NCI-H2196 (cell line): Measurements from ENCODE around the gene IGFBP3.

ENCODE experiments used
- DNase-seq: peaks from one replicate; lab custom pipeline; 2025; ENCODE audit not compliant: unreplicated experiment; lab: John Stamatoyannopoulos, UW

IGFBP3 gene

GRCh38 chr7:45923290-45923689 is 2.2 kb upstream of the IGFBP3 start:
- peak; percentile 65 for DNase-seq

GRCh38 chr7:45922810-45923209 is 1.7 kb upstream of the IGFBP3 start:
- DNase-seq: no peak

GRCh38 chr7:45921699-45922519 is 837 bp upstream of the IGFBP3 start:
- peak; percentile 16 for DNase-seq

DNA sequence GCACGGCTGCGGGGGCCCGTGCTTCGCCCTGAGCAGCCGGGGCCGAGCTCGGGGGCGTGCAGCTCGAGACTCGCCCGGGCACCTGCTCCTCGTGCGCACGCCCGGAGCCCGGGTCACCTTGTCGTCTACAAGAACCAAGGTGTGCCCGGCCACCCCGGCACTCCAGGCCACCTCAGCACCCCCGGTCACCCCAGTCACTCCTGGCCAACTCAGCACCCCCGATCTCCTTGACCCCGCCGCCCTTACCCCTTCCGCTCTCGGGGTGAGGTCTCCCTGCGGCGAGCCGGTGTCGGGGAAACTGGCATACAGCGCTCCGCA is 268 bp upstream of the IGFBP3 start:
- DNase-seq: no peak

DNA sequence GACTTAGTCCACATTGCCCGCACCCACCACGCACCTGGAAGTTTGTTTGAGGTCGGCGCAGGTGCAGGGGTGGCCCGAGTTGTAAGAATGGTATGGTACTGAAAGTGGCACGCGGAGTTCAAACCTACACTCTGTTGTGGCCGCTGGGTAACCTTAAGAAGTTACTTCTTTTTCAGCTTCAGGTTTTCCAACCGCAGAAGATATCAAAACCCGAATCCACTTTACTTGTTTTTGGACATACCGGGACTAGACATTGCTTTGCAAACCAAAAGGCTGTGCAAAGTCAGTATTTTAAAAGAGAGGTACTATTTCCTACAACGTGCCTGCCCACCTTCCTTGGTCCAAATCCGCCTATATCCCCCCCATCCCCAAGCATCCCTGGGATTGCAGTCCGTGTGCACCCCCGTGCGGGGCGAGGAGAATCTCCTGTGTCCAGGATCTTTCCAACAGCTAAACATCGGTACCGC is 1.0 kb downstream of the IGFBP3 start:
- DNase-seq: no peak

GRCh38 chr7:45919231-45919784 is 1.8 kb downstream of the IGFBP3 start:
- DNase-seq: no peak

DNA sequence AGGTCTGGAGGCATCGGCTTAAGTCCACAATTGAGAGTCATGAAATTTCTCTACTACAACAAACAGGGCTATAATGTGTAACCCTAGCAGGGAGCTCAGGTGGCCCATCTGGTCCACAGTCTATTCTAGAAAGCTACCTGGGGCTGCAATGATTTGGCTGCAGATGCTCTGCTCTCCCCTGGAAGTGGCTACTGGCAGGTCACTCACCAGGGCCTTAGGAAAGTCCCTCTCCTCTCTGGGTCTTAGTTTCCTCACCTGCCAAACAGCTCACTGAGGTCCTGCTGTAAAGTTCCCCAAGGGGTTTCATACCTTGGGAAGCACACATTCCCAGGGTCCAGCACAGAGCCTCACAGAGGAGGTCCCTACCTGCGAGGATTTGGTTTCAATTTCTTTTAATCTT is 2.5 kb downstream of the IGFBP3 start:
- no peak for DNase-seq

DNA sequence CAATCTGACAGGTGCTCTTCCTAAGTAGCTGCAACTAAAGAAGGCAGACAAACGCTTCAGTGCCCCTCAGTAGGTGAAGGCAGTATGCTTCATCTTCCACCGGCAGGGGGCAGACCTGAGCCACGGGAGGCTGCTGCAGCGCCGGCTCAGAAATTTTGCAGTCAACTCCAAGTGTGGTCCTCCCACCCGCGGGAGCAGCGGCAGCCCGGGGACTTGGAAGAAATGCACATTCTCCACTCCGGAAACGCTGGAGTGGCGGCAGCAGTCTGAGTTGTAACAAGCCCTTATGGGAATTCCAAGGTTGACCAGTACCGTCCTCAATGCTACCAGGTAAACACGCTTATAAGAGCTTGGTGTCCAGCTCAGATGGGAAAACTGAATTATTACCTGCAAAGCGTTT is 3.4 kb downstream of the IGFBP3 start:
- peak; percentile 72 for DNase-seq

DNA sequence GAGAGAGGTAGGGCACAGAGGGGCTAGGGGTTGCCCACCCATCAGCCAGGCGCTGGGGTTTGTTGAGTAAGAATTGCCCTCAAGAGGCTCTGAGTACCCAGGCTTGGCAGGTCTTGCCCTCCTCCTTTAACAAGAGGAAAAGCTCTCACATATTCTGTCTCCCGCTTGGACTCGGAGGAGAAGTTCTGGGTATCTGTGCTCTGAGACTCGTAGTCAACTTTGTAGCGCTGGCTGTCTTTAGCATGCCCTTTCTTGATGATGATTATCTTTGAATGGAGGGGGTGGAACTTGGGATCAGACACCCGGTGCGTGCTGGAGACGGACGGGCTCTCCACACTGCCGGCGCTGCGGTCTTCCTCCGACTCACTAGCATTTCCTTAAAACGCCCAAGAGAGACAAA is 4.0 kb downstream of the IGFBP3 start:
- DNase-seq: no peak

DNA sequence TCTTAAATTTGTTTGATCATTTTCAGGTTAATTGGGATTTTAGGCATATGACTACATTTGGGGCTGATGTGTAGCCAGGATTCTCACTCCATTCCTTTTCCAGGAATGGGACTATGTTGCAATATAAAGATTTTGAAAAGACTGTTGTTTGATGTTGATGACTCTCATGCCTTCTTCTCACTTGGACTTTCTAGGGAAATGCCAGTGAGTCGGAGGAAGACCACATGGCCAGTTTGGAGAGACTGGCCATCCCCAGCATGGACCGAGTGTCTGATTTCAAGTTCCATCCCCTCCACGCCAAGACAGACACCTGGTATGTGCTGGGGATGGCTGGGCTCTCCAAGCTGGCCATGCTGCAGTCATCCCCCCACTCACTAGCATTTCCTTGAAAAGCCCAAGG is 5.5 kb downstream of the IGFBP3 start:
- DNase-seq: no peak

- DNase-seq: no peak
Measured at GRCh38 chr7:45914911-45915310, 6.2 kb downstream of the IGFBP3 start.

DNA sequence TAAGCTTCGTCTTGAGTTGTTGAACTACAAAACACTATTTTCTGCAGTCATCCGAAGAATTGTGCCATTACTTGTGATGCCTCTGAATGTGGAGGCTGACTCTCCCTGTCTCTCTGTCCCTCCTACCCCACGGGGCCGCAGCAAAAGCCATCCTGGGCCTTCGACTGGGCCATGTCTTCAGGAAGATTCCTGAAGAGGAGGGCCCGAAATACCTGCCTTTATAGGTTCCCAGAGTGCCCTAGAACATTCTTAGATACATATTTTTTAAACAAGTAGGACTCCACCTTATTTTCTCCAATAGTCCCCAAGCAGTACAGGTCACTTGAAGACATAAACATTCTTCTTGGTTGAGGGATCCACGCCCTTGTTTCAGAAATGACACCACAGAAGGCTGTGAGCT is 8.1 kb downstream of the IGFBP3 start:
- DNase-seq: no peak

- DNase-seq: no peak
Measured at GRCh38 chr7:45911311-45911710, 9.8 kb downstream of the IGFBP3 start.

DNA sequence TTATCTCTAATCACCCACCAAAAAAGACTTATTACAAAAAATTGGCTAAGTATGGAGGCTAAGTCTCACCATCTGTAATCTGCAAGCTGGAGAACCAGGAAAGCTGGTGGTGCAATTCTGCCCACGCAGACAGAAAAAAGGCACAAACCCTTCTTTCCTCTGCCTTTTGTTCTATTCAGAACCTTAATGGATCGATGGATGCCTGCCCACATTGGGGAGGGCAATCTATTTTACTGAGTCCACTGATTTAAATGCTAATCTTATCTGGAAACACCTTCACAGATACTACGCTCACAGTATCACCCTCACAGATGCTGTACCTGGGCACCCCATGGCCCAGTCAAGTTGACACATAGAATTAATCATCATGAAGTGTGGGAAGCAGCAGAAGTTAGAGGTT is 10.2 kb downstream of the IGFBP3 start:
- DNase-seq: no peak

- no peak for DNase-seq
Measured at GRCh38 chr7:45909561-45909960, 11.5 kb downstream of the IGFBP3 start.

- no peak for DNase-seq
Measured at GRCh38 chr7:45902820-45903219, 18.3 kb downstream of the IGFBP3 start.

DNA sequence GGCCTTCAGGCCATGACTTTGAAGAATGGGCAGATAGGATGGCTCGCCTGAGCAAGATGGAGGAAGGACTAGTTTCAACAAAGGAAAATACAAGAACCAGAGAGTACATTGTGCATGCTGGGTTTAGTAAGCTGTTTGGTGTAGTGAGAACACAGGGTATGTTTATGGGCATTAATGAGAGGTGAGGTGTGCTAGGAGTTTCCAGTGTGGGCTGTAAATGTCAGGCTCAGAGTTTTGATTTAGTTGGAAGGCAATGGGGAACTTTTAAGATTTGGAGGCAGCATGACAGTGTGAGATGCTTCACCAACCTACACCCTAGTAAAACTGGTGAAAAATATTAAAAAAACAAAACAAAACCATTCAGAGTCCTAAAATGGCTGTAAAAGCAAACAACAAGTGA is 19.5 kb downstream of the IGFBP3 start:
- DNase-seq: no peak

GRCh38 chr7:45898222-45898621 is 22.9 kb downstream of the IGFBP3 start:
- no peak for DNase-seq

- no peak for DNase-seq
Measured at GRCh38 chr7:45897042-45897690, 23.9 kb downstream of the IGFBP3 start.

DNA sequence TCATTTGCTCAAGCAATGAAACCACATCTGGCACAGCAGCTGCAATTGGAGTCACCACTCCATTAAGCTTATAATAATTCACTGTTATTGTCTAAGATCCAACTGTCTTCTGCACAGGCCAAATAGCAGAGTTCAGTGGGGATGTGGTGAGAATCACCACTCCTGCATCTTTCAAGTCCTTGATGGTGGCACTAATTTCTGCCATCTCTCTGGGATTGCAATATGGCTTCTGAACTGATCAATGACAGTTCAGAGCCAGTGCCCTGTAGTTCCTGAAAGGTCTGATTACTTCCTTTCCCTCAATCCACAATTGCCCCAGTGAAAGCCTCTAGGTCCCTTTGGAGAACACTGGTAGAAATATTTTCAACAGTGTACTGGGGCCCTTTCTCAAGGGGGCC is 26.4 kb downstream of the IGFBP3 start:
- no peak for DNase-seq

- no peak for DNase-seq
Measured at GRCh38 chr7:45893996-45894664, 26.9 kb downstream of the IGFBP3 start.
